Neural cell (in vitro differentiated cells): Measurements from ENCODE around the gene NELL2. TPM values are rescaled to one million over a fixed set of nuclear protein-coding genes. Genes with fewer than 3 reads are reported as not detected.

Source experiments
- H2AFZ ChIP-seq: fragments of 200-600, 300-800 bp; sonication (generic), shearing (Covaris generic); 2 replicates; pipeline ENCODE4 v1.6.0; 2014; ENCODE audit warnings: low read depth, mild to moderate bottlenecking, antibody characterized with exemption, low read length, moderate library complexity
- H3F3A ChIP-seq: fragments of 200-600 bp; shearing (Covaris generic); 2 replicates; pipeline ENCODE4 v1.6.1; 2016; ENCODE audit warnings: mild to moderate bottlenecking, moderate library complexity, mixed read lengths, antibody characterized with exemption, low read length; ENCODE audit not compliant: insufficient read depth, poor library complexity, severe bottlenecking
- H3K27ac ChIP-seq: fragments of 200-600, 300-800 bp; sonication (generic), shearing (Covaris generic); 2 replicates; pipeline ENCODE4 v1.5.1; 2014; ENCODE audit warnings: mild to moderate bottlenecking, low read length, moderate library complexity
- H3K27me3 ChIP-seq: fragments of 300-800, 200-600 bp; sonication (generic), shearing (Covaris generic); 2 replicates; pipeline ENCODE4 v1.6.0; 2014; ENCODE audit warnings: mild to moderate bottlenecking, low read depth, low read length, moderate library complexity; ENCODE audit not compliant: insufficient read depth
- H3K36me3 ChIP-seq: fragments of 300-800, 200-600 bp; sonication (generic), shearing (Covaris generic); 2 replicates; pipeline ENCODE4 v1.5.1; 2014; ENCODE audit warnings: mild to moderate bottlenecking, antibody characterized with exemption, low read length, moderate library complexity; ENCODE audit not compliant: insufficient read depth
- H3K4me2 ChIP-seq: fragments of 300-800, 200-600 bp; sonication (generic), shearing (Covaris generic); 2 replicates; pipeline ENCODE4 v1.6.0; 2014; ENCODE audit warnings: mild to moderate bottlenecking, low read length
- H3K4me3 ChIP-seq: fragments of 300-800, 200-600 bp; sonication (generic), shearing (Covaris generic); 2 replicates; pipeline ENCODE4 v1.5.1; 2014; ENCODE audit warnings: mild to moderate bottlenecking, low read length, moderate library complexity
- H3K79me2 ChIP-seq: fragments of 200-600 bp; shearing (Covaris generic); replicated peaks from 2 replicates; pipeline ENCODE4 v1.6.0; 2014; ENCODE audit warnings: mild to moderate bottlenecking, low read length, moderate library complexity; ENCODE audit not compliant: insufficient read depth
- H3K9ac ChIP-seq: fragments of 300-800, 200-600 bp; sonication (generic), shearing (Covaris generic); 2 replicates; pipeline ENCODE4 v1.6.1; 2016; ENCODE audit warnings: mild to moderate bottlenecking, low read length, mixed read lengths
- H3K9me2 ChIP-seq: fragments of 200-600 bp; shearing (Covaris generic); 2 replicates; pipeline ENCODE4 v1.6.1; 2016; ENCODE audit warnings: mild to moderate bottlenecking, low read length, mixed read lengths; ENCODE audit not compliant: insufficient read depth
- H3K9me3 ChIP-seq: fragments of 200-600, 300-800 bp; sonication (generic), shearing (Covaris generic); 2 replicates; pipeline ENCODE4 v1.6.1; 2016; ENCODE audit warnings: mild to moderate bottlenecking, mixed run types, low read length, moderate library complexity, mixed read lengths
- H4K20me1 ChIP-seq: fragments of 200-600 bp; shearing (Covaris generic); 2 replicates; pipeline ENCODE4 v1.6.1; 2016; ENCODE audit warnings: mild to moderate bottlenecking, mixed run types; ENCODE audit not compliant: insufficient read depth
- CTCF ChIP-seq: fragments of 450-650 bp; IDR thresholded peaks from 2 replicates; pipeline ENCODE4 v1.5.1; 2014; ENCODE audit warnings: antibody characterized with exemption, mild to moderate bottlenecking, moderate library complexity; ENCODE audit not compliant: poor library complexity, severe bottlenecking
- EP300 ChIP-seq: fragments of 450-650 bp; conservative IDR thresholded peaks from 2 replicates; pipeline ENCODE4 v1.6.1; 2014; ENCODE audit warnings: antibody characterized with exemption, mild to moderate bottlenecking, moderate library complexity; ENCODE audit not compliant: poor library complexity, severe bottlenecking
- EZH2 ChIP-seq: fragments of 200-600, 300-800 bp; shearing (Covaris generic), sonication (generic); IDR thresholded peaks from 2 replicates; pipeline ENCODE4 v1.6.1; 2014; ENCODE audit warnings: antibody characterized with exemption, low read length, borderline replicate concordance, mild to moderate bottlenecking; ENCODE audit not compliant: insufficient read depth, poor library complexity, severe bottlenecking
- MXI1 ChIP-seq: fragments of 450-650 bp; conservative IDR thresholded peaks from 2 replicates; pipeline ENCODE4 v1.6.1; 2014; ENCODE audit warnings: antibody characterized with exemption, mild to moderate bottlenecking; ENCODE audit not compliant: poor library complexity, severe bottlenecking
- POLR2AphosphoS5 ChIP-seq: IDR thresholded peaks from 2 replicates; pipeline ENCODE4 v1.6.1; 2012
- RAD21 ChIP-seq: fragments of 450-650 bp; conservative IDR thresholded peaks from 2 replicates; pipeline ENCODE4 v1.6.1; 2014; ENCODE audit warnings: antibody characterized with exemption, mild to moderate bottlenecking, moderate library complexity
- SMC3 ChIP-seq: fragments of 450-650 bp; conservative IDR thresholded peaks from 2 replicates; pipeline ENCODE4 v1.6.1; 2014; ENCODE audit warnings: antibody characterized with exemption, mild to moderate bottlenecking, moderate library complexity; ENCODE audit not compliant: poor library complexity
- TAF1 ChIP-seq: IDR thresholded peaks from 2 replicates; pipeline ENCODE4 v1.6.1; 2012; ENCODE audit warnings: low read depth
- polyA plus RNA-seq: library from polyadenylated mRNA; depleted of rRNA; stranded (reverse); fragments of >200 nt; gene quantifications from 2 replicates; pipeline ENCODE4 v1.2.3, GENCODE V29; 2014
- TF ChIP-seq, protein P1 (sequence below): IDR thresholded peaks from 2 replicates; pipeline ENCODE4 v1.6.1; 2012; ENCODE audit warnings: borderline replicate concordance

Gene NELL2
- polyA plus RNA-seq, 1 donor from 2014 or later, result 41.8 TPM

GRCh38 chr12:44649693-44650092, 226.4 kb downstream of the NELL2 start:
- Histone ChIP-seq H3K36me3 (no peaks in the 10 kb centered on the region), H3K4me2 (no peak overlapping the region), H3K9me3 (no peaks in the 10 kb centered on the region), H3K79me2 (no peaks in the 10 kb centered on the region), H3F3A (no peaks in the 10 kb centered on the region), H3K27me3 (no peaks in the 10 kb centered on the region), H3K4me3 (no peak overlapping the region), H2AFZ (no peak overlapping the region), H3K9me2 (no peaks in the 10 kb centered on the region), H4K20me1 (no peaks in the 10 kb centered on the region), H3K27ac (no peak overlapping the region), H3K9ac (no peak overlapping the region)
- TF ChIP-seq, protein P1, sequence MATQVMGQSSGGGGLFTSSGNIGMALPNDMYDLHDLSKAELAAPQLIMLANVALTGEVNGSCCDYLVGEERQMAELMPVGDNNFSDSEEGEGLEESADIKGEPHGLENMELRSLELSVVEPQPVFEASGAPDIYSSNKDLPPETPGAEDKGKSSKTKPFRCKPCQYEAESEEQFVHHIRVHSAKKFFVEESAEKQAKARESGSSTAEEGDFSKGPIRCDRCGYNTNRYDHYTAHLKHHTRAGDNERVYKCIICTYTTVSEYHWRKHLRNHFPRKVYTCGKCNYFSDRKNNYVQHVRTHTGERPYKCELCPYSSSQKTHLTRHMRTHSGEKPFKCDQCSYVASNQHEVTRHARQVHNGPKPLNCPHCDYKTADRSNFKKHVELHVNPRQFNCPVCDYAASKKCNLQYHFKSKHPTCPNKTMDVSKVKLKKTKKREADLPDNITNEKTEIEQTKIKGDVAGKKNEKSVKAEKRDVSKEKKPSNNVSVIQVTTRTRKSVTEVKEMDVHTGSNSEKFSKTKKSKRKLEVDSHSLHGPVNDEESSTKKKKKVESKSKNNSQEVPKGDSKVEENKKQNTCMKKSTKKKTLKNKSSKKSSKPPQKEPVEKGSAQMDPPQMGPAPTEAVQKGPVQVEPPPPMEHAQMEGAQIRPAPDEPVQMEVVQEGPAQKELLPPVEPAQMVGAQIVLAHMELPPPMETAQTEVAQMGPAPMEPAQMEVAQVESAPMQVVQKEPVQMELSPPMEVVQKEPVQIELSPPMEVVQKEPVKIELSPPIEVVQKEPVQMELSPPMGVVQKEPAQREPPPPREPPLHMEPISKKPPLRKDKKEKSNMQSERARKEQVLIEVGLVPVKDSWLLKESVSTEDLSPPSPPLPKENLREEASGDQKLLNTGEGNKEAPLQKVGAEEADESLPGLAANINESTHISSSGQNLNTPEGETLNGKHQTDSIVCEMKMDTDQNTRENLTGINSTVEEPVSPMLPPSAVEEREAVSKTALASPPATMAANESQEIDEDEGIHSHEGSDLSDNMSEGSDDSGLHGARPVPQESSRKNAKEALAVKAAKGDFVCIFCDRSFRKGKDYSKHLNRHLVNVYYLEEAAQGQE, result no peak
- TF ChIP-seq SMC3 (no peak), MXI1 (no peak), POLR2AphosphoS5 (no peak), TAF1 (no peak), CTCF (no peak), EZH2 (no peak), RAD21 (no peak), EP300 (no peak)

DNA sequence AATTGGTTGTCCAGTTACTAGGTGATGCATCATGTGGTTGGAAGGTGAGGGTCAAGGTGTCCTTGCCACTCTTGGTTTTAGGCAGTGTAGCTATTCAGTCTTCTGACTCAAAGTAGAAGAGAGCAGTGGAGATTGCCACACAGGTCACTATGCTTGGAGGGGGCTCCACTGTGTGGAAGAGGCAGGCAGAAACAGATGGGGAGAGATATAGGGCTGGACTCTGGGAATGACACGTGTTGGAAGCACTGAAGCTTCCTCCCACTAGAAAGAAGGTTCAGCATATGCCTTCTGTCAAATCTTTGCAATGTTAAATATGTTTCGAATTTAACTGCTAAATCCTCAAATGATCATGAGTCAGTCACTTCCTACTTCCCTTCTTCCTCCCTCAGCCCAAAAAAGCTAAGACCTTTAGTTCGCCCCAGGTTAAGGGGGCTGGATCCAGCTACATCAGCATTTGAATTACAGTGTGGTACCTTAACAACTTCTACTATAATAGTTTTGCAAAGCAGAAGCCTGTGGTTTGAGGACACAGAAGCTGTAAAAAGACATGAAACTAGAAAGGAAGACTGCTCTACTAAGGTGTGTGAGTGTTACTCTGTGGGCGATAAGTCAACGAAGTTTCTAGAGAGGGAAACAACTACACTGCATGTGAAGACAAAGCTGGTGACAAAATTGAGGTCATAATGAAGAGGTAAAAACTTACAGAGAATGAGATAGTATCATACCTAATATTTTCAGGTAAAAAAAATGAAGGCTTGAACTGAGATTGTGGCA, 228.0 kb downstream of the NELL2 start:
- H2AFZ ChIP-seq, result no peak overlapping the region
- H3K9ac ChIP-seq, result no peak overlapping the region
- H3F3A ChIP-seq, result no peaks in the 10 kb centered on the region
- H3K4me3 ChIP-seq, result no peak overlapping the region
- no peaks in the 10 kb centered on the region for H3K9me3 ChIP-seq
- no peaks in the 10 kb centered on the region for H3K36me3 ChIP-seq
- TF ChIP-seq RAD21 (no peak), MXI1 (no peak), EP300 (no peak), EZH2 (no peak), TAF1 (no peak)
- TF ChIP-seq, protein P1, result no peak
- H3K27me3 ChIP-seq, result no peaks in the 10 kb centered on the region
- H4K20me1 ChIP-seq, result no peaks in the 10 kb centered on the region
- no peak overlapping the region for H3K4me2 ChIP-seq
- no peak overlapping the region for H3K27ac ChIP-seq
- no peaks in the 10 kb centered on the region for H3K9me2 ChIP-seq
- H3K79me2 ChIP-seq, result no peaks in the 10 kb centered on the region
